RWPE2 (cell line): ENCODE measurements around the gene PAX8.
A peak's percentile ranks its signal among the peaks of the same experiment; 100 is the strongest.

Source experiments
- ATAC-seq: fragments of 200-7000 bp; cut with Tn5 transposase; 3 replicates; pipeline ENCODE4 v1.9.1; 2021; ENCODE audit warnings: low read depth
- DNase-seq: peaks from one replicate; pipeline ENCODE4 v3.0.0-alpha.2; 2020; ENCODE audit warnings: low spot score
- H3K27ac ChIP-seq: fragments of 450-650 bp; 2 replicates; pipeline ENCODE4 v1.5.1; 2017; ENCODE audit warnings: mild to moderate bottlenecking; ENCODE audit not compliant: poor library complexity, severe bottlenecking
- H3K27me3 ChIP-seq: fragments of 250-450 bp; sonication (Bioruptor Pico); 2 replicates; pipeline ENCODE4 v1.5.1; 2021; ENCODE audit warnings: mild to moderate bottlenecking, moderate library complexity; ENCODE audit not compliant: insufficient read depth, poor library complexity, severe bottlenecking
- H3K36me3 ChIP-seq: fragments of 250-450 bp; sonication (Bioruptor Pico); 2 replicates; pipeline ENCODE4 v1.5.1; 2020; ENCODE audit warnings: low read depth, mild to moderate bottlenecking, moderate library complexity
- H3K4me1 ChIP-seq: fragments of 250-450 bp; sonication (Bioruptor Pico); 2 replicates; pipeline ENCODE4 v1.5.1; 2021; ENCODE audit warnings: mild to moderate bottlenecking, moderate library complexity; ENCODE audit not compliant: insufficient read depth, poor library complexity, severe bottlenecking
- H3K4me3 ChIP-seq: fragments of 250-450 bp; sonication (Bioruptor Pico); 2 replicates; pipeline ENCODE4 v1.5.1; 2021; ENCODE audit warnings: mild to moderate bottlenecking, moderate library complexity; ENCODE audit not compliant: severe bottlenecking
- H3K9me3 ChIP-seq: fragments of 250-450 bp; sonication (Bioruptor Pico); 2 replicates; pipeline ENCODE4 v1.5.1; 2021; ENCODE audit warnings: mild to moderate bottlenecking, moderate library complexity; ENCODE audit not compliant: severe bottlenecking
- CTCF ChIP-seq: fragments of 450-650 bp; IDR thresholded peaks from one replicate; pipeline ENCODE4 v1.5.1; 2017; ENCODE audit warnings: mild to moderate bottlenecking, moderate library complexity; ENCODE audit not compliant: poor library complexity, severe bottlenecking

Gene PAX8

DNA sequence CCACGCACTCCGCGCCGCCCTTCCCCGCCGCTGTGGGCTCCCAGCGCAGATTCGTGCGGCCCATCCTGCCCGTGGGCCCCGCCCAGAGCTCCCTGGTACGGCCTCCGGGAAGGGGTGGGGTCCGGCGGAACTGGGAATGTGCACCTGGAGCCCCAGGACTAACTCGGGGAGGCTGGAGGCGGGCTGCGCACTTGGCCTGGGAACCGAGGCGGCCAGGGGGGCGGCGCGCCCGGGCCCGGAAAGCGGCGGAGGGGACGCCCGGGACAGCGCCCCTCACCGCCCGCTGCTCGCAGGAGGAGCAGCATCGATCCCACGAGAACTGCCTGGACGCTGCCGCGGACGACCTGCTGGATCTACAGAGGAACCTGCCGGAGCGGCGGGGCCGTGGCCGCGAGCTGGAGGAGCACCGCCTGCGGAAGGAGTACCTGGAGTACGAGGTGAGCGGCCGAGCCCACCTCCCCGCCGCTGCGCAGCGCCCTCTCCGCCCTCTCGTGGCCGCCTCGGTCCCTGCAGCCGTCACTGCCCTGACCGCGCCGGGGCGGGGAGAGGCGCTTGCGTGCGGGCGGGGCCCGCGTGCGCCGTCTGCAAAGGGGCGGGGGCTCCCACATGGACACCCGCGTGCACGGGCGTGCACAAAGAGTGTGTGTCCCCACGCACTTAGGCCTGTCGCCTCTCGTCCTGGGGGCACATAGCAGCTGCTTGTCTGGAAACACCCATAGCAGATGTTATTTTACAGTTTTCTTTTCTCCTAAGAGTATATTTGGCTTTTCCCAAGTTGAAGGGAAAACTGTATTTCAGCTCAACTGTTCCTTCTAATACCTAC is 79.7 kb downstream of the PAX8 start:
- peak overlapping the region; percentile 66 for H3K4me3 ChIP-seq
- ATAC-seq: peak; percentile 83
- peaks cover 12% of the 10 kb centered on the region for H3K4me1 ChIP-seq
- peak overlapping the region; percentile 68 for H3K27ac ChIP-seq
- TF ChIP-seq CTCF: peak; percentile 97
- no peaks in the 10 kb centered on the region for H3K9me3 ChIP-seq
- no peaks in the 10 kb centered on the region for H3K36me3 ChIP-seq
- no peaks in the 10 kb centered on the region for H3K27me3 ChIP-seq
- peak; percentile 82 for DNase-seq

- H3K4me3 ChIP-seq: peak overlapping the region; percentile 66
- H3K4me1 ChIP-seq: peaks cover 12% of the 10 kb centered on the region
- TF ChIP-seq CTCF: no peak
- no peaks in the 10 kb centered on the region for H3K9me3 ChIP-seq
- peak overlapping the region; percentile 68 for H3K27ac ChIP-seq
- no peak for DNase-seq
- H3K36me3 ChIP-seq: no peaks in the 10 kb centered on the region
- no peak; the same call in 2 of the 3 replicates for ATAC-seq
- H3K27me3 ChIP-seq: no peaks in the 10 kb centered on the region
Measured at GRCh38 chr2:113198048-113198789, 80.5 kb downstream of the PAX8 start.

GRCh38 chr2:113197347-113198047 is 81.2 kb downstream of the PAX8 start:
- H3K27ac ChIP-seq: no peak overlapping the region
- no peaks in the 10 kb centered on the region for H3K9me3 ChIP-seq
- H3K4me3 ChIP-seq: no peak overlapping the region
- no peaks in the 10 kb centered on the region for H3K27me3 ChIP-seq
- peaks cover 12% of the 10 kb centered on the region for H3K4me1 ChIP-seq
- no peaks in the 10 kb centered on the region for H3K36me3 ChIP-seq
- TF ChIP-seq CTCF: no peak
- no peak for DNase-seq
- no peak for ATAC-seq

- Histone ChIP-seq H3K4me3 (no peak overlapping the region), H3K36me3 (no peaks in the 10 kb centered on the region), H3K27ac (no peak overlapping the region), H3K4me1 (peaks cover 12% of the 10 kb centered on the region), H3K9me3 (no peaks in the 10 kb centered on the region), H3K27me3 (no peaks in the 10 kb centered on the region)
- DNase-seq: no peak
- ATAC-seq: no peak
- no peak for TF ChIP-seq CTCF
Measured at GRCh38 chr2:113196839-113197238, 81.9 kb downstream of the PAX8 start.
